AML-193 (cell line): ENCODE measurements around the gene CYP1A1.
"Not testable (repeated sequence)": the region's sequence is repeated elsewhere in the genome, so short reads cannot be mapped to it uniquely, and the experiment has no call there.

Experiments
- DNase-seq, 2 experiments: peaks; one replicate each; lab custom pipeline; 2025; lab: John Stamatoyannopoulos, UW

Gene CYP1A1

GRCh38 chr15:74738239-74738638 lies 12.9 kb upstream of the CYP1A1 start:
- not testable (repeated sequence) for DNase-seq

DNA sequence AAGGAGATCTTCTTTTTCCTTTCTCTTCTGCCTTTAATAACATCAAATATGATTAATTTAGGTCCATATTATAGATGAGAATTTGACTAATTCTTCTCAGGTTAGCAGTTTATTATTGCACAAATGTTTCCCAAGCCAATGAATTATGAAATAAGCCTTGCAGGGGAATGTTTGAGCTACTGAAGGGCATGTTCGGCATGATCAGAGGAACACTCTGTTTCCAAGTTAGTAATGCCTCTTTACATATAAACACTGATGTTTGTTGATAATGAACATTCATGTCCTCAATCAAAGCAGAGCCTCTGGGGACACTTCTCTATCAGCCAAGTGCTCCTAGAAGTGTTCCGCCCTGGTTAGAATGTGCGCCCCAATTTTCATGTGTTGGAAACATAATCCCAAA lies 10.0 kb upstream of the CYP1A1 start:
- no peak for DNase-seq

- no peak for DNase-seq
These were observed 7.9 kb upstream of the CYP1A1 start for GRCh38 chr15:74733269-74733668.

- DNase-seq = no peak
These were observed 7.5 kb upstream of the CYP1A1 start for GRCh38 chr15:74732846-74733245.

- no peak for DNase-seq
These were observed 5.4 kb upstream of the CYP1A1 start for GRCh38 chr15:74730619-74731316.

DNA sequence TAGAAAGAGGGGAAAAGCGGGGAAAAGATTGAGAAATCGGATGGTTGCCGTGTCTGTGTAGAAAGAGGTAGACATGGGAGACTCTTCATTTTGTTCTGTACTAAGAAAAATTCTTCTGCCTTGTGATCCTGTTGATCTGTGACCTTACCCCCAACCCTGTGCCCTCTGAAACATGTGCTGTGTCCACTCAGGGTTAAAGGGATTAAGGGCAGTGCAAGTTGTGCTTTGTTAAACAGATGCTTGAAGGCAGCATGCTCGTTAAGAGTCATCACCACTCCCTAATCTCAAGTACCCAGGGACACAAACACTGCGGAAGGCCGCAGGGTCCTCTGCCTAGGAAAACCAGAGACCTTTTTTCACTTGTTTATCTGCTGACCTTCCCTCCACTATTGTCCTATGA lies 4.0 kb upstream of the CYP1A1 start:
- not testable (repeated sequence) for DNase-seq

GRCh38 chr15:74728699-74729098 lies 3.4 kb upstream of the CYP1A1 start:
- not testable (repeated sequence) for DNase-seq

- DNase-seq = no peak
These were observed 2.4 kb upstream of the CYP1A1 start for GRCh38 chr15:74727727-74728126.

GRCh38 chr15:74726774-74727164 lies 1.4 kb upstream of the CYP1A1 start:
- DNase-seq = no peak

DNA sequence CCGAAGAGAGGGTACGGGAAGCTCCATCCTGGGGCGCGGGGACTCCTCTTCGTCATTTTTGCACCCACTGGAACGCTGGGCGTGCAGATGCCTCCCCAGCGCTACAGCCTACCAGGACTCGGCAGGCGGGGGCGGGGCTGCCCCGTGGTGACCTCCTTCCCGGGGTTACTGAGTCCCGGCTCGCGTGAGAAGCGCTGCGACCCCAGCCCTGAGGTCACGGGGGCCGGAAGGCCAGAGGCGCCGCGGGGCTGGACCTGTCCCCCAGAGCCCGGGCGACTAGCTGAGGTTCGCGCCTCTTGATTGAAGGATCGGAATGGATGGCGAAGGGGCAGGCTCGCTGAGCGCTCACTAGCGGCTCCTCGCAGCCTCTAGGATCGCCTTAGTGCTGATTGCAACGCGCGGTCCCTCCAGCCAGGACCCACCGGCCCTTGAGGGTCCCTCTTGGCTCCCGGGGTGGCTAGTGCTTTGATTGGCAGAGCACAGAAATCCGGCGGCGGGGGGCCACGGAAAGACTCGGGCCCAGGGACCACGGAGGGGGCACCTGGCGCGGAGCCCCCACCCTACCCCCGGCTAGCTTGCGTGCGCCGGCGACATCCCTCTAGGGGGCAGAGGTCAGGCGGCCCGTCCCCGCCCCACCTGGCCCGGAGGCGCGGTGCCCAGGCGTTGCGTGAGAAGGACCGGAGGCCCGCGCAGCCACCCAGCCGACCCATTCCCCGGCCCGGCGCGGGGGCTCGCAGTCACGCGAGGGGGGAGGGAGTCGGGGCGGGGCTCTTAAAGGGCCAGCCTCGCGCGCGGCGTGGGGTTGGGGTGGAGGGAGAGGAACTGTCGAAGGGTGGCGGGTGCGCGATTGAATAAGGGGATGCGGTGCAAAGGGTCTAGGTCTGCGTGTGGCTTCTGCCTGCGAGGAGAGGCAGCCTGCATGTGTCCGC lies 781 bp upstream of the CYP1A1 start:
- DNase-seq = peak; percentile 34 to 44

GRCh38 chr15:74724570-74725224 lies 631 bp downstream of the CYP1A1 start:
- no peak for DNase-seq

DNA sequence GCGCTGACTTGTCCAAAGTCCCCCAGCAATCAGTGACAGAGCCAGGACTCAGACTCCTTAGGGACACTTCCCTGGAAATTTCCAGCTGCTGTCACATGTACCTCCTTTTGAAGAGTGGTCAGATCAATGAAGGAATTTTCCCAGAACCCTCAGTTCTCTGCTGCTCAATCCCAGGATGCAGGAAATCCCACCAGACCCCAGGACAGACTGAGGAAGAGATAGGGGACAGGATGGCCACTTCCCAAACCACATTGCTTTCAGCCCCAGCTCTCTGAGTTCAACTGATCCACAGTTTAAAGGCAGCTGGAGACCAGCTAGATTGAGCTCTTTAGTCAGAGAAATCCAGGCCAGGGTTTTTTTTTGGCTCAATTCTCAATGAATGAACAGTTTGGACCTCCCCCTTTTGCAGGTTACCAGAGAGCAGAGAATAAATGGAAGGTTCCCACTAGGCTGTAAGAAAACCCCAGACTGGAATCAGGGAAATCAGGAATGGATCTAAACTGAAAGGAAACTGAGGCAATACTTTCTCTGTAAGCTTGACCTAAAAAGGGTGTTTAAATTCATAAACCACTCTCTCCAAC lies 1.5 kb downstream of the CYP1A1 start:
- DNase-seq = peak; percentile 71 to 77

- no peak for DNase-seq
These were observed 2.1 kb downstream of the CYP1A1 start for GRCh38 chr15:74723187-74723586.

GRCh38 chr15:74722591-74722990 lies 2.7 kb downstream of the CYP1A1 start:
- DNase-seq = no peak

DNA sequence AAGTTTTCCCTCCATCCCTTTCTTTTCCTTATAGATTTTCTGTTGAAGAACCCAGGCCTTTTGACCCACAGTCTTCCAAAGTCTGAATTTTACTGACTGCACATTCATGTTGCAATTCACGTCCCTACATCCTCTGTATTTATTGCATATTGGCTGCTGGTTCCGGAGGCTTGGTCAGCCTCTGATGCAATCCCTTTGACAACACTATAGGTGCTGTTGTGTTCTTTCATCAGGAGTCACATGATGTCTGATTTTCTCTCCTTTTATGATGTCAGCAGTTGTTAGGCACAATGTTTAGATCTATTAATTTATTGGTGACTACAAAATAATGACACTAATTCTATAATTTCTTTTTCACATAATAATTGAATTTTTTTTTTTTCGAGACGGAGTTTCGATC lies 8.7 kb downstream of the CYP1A1 start:
- peak; percentile 43 for DNase-seq

DNA sequence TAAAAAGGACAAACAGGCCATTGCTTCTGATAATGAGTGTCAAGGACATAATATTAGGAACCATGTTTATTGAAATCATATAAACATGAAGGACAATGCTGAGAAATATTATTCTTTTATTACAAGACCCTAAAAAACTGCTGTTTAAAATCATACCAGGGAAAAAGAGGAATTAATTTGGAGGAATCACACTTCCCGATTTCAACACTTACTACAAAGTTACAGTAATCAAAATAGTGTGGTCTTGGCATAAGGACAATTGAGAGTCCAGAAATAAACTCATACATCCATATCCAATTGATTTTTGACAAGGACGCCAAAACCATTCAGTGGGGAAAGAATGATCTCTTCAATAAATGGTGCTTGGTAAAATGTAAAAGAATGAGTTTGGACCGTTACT lies 13.0 kb downstream of the CYP1A1 start:
- DNase-seq = peak; percentile 11 to 25

DNA sequence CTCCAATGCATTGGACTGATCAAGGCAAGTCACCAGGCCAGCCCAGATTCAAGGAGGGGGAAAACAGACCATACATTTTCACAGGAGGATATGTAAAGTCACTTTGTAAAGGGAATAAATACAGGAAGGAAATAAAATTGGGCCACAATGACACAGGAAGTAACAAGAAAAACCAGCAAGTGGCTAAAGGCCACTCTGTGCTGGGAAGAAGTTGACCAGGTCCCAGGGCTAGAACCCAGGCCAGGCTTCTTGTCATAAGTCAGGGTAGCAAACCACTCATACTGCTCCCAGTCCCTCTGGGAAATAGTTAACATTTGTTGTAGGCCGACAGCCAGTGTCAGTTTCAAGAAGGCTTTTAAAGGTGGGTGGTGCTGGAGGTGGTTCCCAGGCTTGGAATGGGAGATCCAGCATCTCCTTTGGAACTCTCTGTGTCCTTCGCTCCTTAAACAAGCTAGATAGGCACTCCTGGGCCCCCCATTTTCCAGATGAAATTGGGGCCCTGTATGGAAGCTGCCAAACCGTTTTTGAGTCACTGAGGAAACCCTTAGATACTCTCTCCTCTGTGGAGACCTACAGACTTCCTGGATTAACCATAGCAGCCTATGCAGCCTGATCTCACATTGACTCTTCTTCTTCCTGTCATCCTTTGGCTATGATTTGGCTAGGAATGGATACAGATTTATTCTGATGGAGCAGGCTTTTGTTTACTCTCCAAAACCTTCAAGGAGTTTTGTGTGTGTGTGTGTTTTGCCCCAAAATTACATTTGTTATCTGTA lies 14.8 kb downstream of the CYP1A1 start:
- DNase-seq = peak; percentile 14 to 22

DNA sequence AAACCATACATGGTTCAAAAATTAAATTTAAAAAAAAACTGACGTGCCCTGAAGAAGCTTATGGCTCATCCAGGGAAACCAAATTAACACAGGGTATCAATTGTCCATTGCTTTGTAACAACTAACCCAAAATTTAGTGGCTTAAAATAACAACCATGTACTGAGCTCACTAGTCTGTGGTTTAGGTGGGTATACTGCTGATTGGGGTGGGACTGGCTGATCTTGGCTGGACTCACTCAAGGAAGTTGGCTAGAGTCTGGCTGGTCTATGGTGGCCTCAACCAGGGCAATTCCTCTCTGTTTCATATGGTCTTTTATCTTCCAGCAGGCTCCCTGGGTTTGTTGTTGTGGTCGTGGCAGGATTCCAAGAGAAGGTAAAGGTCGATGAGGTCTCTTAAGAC lies 15.4 kb downstream of the CYP1A1 start:
- no peak for DNase-seq

- DNase-seq = peak in 1 of 2 experiments; percentile 29
These were observed 16.3 kb downstream of the CYP1A1 start for GRCh38 chr15:74709011-74709410.

DNA sequence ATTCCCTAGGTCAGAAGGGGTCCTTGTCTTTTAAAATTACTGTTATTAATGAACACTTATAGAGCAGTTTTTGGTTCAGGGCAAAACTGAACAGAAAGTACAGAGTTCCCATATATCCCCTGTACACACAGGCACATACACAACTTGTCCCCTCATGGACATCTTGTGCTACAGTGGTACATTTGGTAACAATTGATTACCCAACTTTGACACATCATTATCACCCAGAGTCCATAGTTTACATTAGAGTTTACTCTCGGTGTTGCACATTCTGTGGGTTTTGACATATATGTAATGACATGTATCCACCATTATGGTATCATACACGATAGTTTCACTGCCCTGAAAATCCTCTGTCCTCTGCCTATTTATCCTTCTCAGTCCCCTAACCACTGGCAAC lies 28.5 kb downstream of the CYP1A1 start:
- DNase-seq = no peak

GRCh38 chr15:74696398-74696729 lies 29.0 kb downstream of the CYP1A1 start:
- DNase-seq = no peak
